ENCODE results near the gene MAPK1. TPM values are rescaled to one million over a fixed set of nuclear protein-coding genes. Genes with fewer than 3 reads are reported as not detected.
"Not testable (repeated sequence)": the region's sequence is repeated elsewhere in the genome, so short reads cannot be mapped to it uniquely, and the experiment has no call there.

Gene MAPK1
- total and polyA plus RNA-seq, 4 donors: 13.6 to 159 (median 76.6) TPM

GRCh38 chr22:21758091-21758864, 109.2 kb downstream of the MAPK1 start:
- ATAC-seq (ENCODE audit: low FRiP score) (no peak), DNase-seq (peak in 1 of 2 donors; percentile 50)
- H3K4me3 ChIP-seq (ENCODE audit: low read length in 2 of 2): no peak overlapping the region
- no peaks in the 10 kb centered on the region for H3K9me3 ChIP-seq (ENCODE audit: control insufficient read depth, low read length)
- H3K27me3 ChIP-seq (ENCODE audit: control insufficient read depth in 1 of 2, insufficient read depth in 2 of 2, low read length in 1 of 2): no peaks in the 10 kb centered on the region
- intact Hi-C loops (cut with DNase I): no loop called here
- no peaks in the 10 kb centered on the region for H3K4me1 ChIP-seq (ENCODE audit: control insufficient read depth in 1 of 2, insufficient read depth in 2 of 2, low read length in 2 of 2)
- 79 to 83% methylated on average over 21 of the region's 21 CpGs for WGBS, 2 donors
- H3K27ac ChIP-seq (ENCODE audit: low read depth in 1 of 2, low read length in 2 of 2): no peak overlapping the region
- peaks cover 0 to 1% of the 10 kb centered on the region in 2 donors for H3K36me3 ChIP-seq (ENCODE audit: control insufficient read depth in 1 of 2, insufficient read depth in 2 of 2, low read length in 1 of 2)

- Histone ChIP-seq H3K27ac (ENCODE audit: low read depth in 1 of 2, low read length in 2 of 2) (no peak overlapping the region), H3K9me3 (ENCODE audit: control insufficient read depth, low read length) (no peaks in the 10 kb centered on the region), H3K4me3 (ENCODE audit: low read length in 2 of 2) (no peak overlapping the region), H3K36me3 (ENCODE audit: control insufficient read depth in 1 of 2, insufficient read depth in 2 of 2, low read length in 1 of 2) (no peaks in the 10 kb centered on the region), H3K4me1 (ENCODE audit: control insufficient read depth in 1 of 2, insufficient read depth in 2 of 2, low read length in 2 of 2) (no peaks in the 10 kb centered on the region), H3K27me3 (ENCODE audit: control insufficient read depth in 1 of 2, insufficient read depth in 2 of 2, low read length in 1 of 2) (no peaks in the 10 kb centered on the region)
- peak in 1 of 2 donors; percentile 70 for DNase-seq
- ATAC-seq (ENCODE audit: low FRiP score): no peak
- 22 to 36% methylated on average over 5 of the region's 5 CpGs for WGBS, 2 donors
- intact Hi-C loops (cut with DNase I): no loop called here
Measured at GRCh38 chr22:21755851-21756284, 111.6 kb downstream of the MAPK1 start.

GRCh38 chr22:21754523-21754922, 112.9 kb downstream of the MAPK1 start:
- WGBS, 2 donors: 30 to 36% methylated on average over 7 of the region's 7 CpGs
- Histone ChIP-seq H3K27ac (ENCODE audit: low read depth in 1 of 2, low read length in 2 of 2) (no peak overlapping the region), H3K4me1 (ENCODE audit: control insufficient read depth in 1 of 2, insufficient read depth in 2 of 2, low read length in 2 of 2) (no peaks in the 10 kb centered on the region), H3K9me3 (ENCODE audit: control insufficient read depth, low read length) (no peaks in the 10 kb centered on the region), H3K27me3 (ENCODE audit: control insufficient read depth in 1 of 2, insufficient read depth in 2 of 2, low read length in 1 of 2) (no peaks in the 10 kb centered on the region), H3K36me3 (ENCODE audit: control insufficient read depth in 1 of 2, insufficient read depth in 2 of 2, low read length in 1 of 2) (no peaks in the 10 kb centered on the region), H3K4me3 (ENCODE audit: low read length in 2 of 2) (no peak overlapping the region)
- ATAC-seq (ENCODE audit: low FRiP score) (no peak), DNase-seq (peak; percentile 52 to 77)
- intact Hi-C loops (cut with DNase I): no loop called here

- no peak overlapping the region for H3K4me3 ChIP-seq (ENCODE audit: low read length in 2 of 2)
- H3K9me3 ChIP-seq (ENCODE audit: control insufficient read depth, low read length): no peaks in the 10 kb centered on the region
- intact Hi-C loops (cut with DNase I): no loop called here
- H3K27me3 ChIP-seq (ENCODE audit: control insufficient read depth in 1 of 2, insufficient read depth in 2 of 2, low read length in 1 of 2): no peaks in the 10 kb centered on the region
- WGBS, 2 donors: 72 to 79% methylated on average over 14 of the region's 14 CpGs
- ATAC-seq (ENCODE audit: low FRiP score): no peak
- no peak overlapping the region for H3K27ac ChIP-seq (ENCODE audit: low read depth in 1 of 2, low read length in 2 of 2)
- H3K36me3 ChIP-seq (ENCODE audit: control insufficient read depth in 1 of 2, insufficient read depth in 2 of 2, low read length in 1 of 2): no peaks in the 10 kb centered on the region
- DNase-seq: no peak
- no peaks in the 10 kb centered on the region for H3K4me1 ChIP-seq (ENCODE audit: control insufficient read depth in 1 of 2, insufficient read depth in 2 of 2, low read length in 2 of 2)
Measured at GRCh38 chr22:21753374-21754111, 113.9 kb downstream of the MAPK1 start.

- Histone ChIP-seq H3K27me3 (ENCODE audit: control insufficient read depth in 1 of 2, insufficient read depth in 2 of 2, low read length in 1 of 2) (no peaks in the 10 kb centered on the region), H3K36me3 (ENCODE audit: control insufficient read depth in 1 of 2, insufficient read depth in 2 of 2, low read length in 1 of 2) (no peaks in the 10 kb centered on the region), H3K4me3 (ENCODE audit: low read length in 2 of 2) (no peak overlapping the region), H3K27ac (ENCODE audit: low read depth in 1 of 2, low read length in 2 of 2) (no peak overlapping the region), H3K4me1 (ENCODE audit: control insufficient read depth in 1 of 2, insufficient read depth in 2 of 2, low read length in 2 of 2) (no peaks in the 10 kb centered on the region), H3K9me3 (ENCODE audit: control insufficient read depth, low read length) (no peaks in the 10 kb centered on the region)
- intact Hi-C loops (cut with DNase I): no loop called here
- DNase-seq: no peak
- ATAC-seq (ENCODE audit: low FRiP score): no peak
- WGBS, 2 donors: 97 to 98% methylated on average over 4 of the region's 4 CpGs
Measured at GRCh38 chr22:21752276-21752675, 115.2 kb downstream of the MAPK1 start.

- intact Hi-C loops (cut with DNase I): no loop called here
- Histone ChIP-seq H3K9me3 (ENCODE audit: control insufficient read depth, low read length) (no peaks in the 10 kb centered on the region), H3K27ac (ENCODE audit: low read depth in 1 of 2, low read length in 2 of 2) (no peak overlapping the region), H3K4me3 (ENCODE audit: low read length in 2 of 2) (no peak overlapping the region), H3K27me3 (ENCODE audit: control insufficient read depth in 1 of 2, insufficient read depth in 2 of 2, low read length in 1 of 2) (no peaks in the 10 kb centered on the region), H3K36me3 (ENCODE audit: control insufficient read depth in 1 of 2, insufficient read depth in 2 of 2, low read length in 1 of 2) (no peaks in the 10 kb centered on the region), H3K4me1 (ENCODE audit: control insufficient read depth in 1 of 2, insufficient read depth in 2 of 2, low read length in 2 of 2) (no peaks in the 10 kb centered on the region)
- 82 to 85% methylated on average over 8 of the region's 8 CpGs for whole genome bisulfite sequencing, 2 donors
- DNase-seq (no peak), ATAC-seq (ENCODE audit: low FRiP score) (no peak)
Measured at GRCh38 chr22:21745948-21746347, 121.5 kb downstream of the MAPK1 start.

- ATAC-seq (ENCODE audit: low FRiP score): not testable (repeated sequence)
- WGBS, 2 donors: 92 to 93% methylated on average over 6 of the region's 6 CpGs
Measured at GRCh38 chr22:21744917-21745316, 122.5 kb downstream of the MAPK1 start.

GRCh38 chr22:21741790-21742189, 125.7 kb downstream of the MAPK1 start:
- no peaks in the 10 kb centered on the region for H3K36me3 ChIP-seq (ENCODE audit: control insufficient read depth in 1 of 2, insufficient read depth in 2 of 2, low read length in 1 of 2)
- DNase-seq: no peak
- no peaks in the 10 kb centered on the region for H3K9me3 ChIP-seq (ENCODE audit: control insufficient read depth, low read length)
- no peaks in the 10 kb centered on the region for H3K27me3 ChIP-seq (ENCODE audit: control insufficient read depth in 1 of 2, insufficient read depth in 2 of 2, low read length in 1 of 2)
- 78 to 83% methylated on average over 6 of the region's 6 CpGs for WGBS, 2 donors
- no peak for ATAC-seq (ENCODE audit: low FRiP score)
- no peak overlapping the region for H3K4me3 ChIP-seq (ENCODE audit: low read length in 2 of 2)
- H3K4me1 ChIP-seq (ENCODE audit: control insufficient read depth in 1 of 2, insufficient read depth in 2 of 2, low read length in 2 of 2): no peaks in the 10 kb centered on the region
- H3K27ac ChIP-seq (ENCODE audit: low read depth in 1 of 2, low read length in 2 of 2): no peak overlapping the region
- intact Hi-C loops (cut with DNase I): no loop called here

More at GRCh38 chr22:21744917-21745316, 122.5 kb downstream of the MAPK1 start:
- DNase-seq; H3K36me3 ChIP-seq (ENCODE audit: control insufficient read depth in 1 of 2, insufficient read depth in 2 of 2, low read length in 1 of 2); intact Hi-C loops (cut with DNase I); H3K4me1 ChIP-seq (ENCODE audit: control insufficient read depth in 1 of 2, insufficient read depth in 2 of 2, low read length in 2 of 2); H3K4me3 ChIP-seq (ENCODE audit: low read length in 2 of 2); H3K27ac ChIP-seq (ENCODE audit: low read depth in 1 of 2, low read length in 2 of 2); H3K9me3 ChIP-seq (ENCODE audit: control insufficient read depth, low read length); H3K27me3 ChIP-seq (ENCODE audit: control insufficient read depth in 1 of 2, insufficient read depth in 2 of 2, low read length in 1 of 2): not testable (repeated sequence)

GRCh38 chr22:21741059-21741458, 126.4 kb downstream of the MAPK1 start:
- H3K27ac ChIP-seq (ENCODE audit: low read depth in 1 of 2, low read length in 2 of 2): no peak overlapping the region
- 88 to 89% methylated on average over 10 of the region's 10 CpGs for WGBS, 2 donors
- no peak for DNase-seq

More at GRCh38 chr22:21741059-21741458, 126.4 kb downstream of the MAPK1 start:
- no peaks in the 10 kb centered on the region for H3K4me1 ChIP-seq (ENCODE audit: control insufficient read depth in 1 of 2, insufficient read depth in 2 of 2, low read length in 2 of 2)
- ATAC-seq (ENCODE audit: low FRiP score): no peak
- intact Hi-C loops (cut with DNase I): no loop called here
- no peaks in the 10 kb centered on the region for H3K27me3 ChIP-seq (ENCODE audit: control insufficient read depth in 1 of 2, insufficient read depth in 2 of 2, low read length in 1 of 2)
- H3K36me3 ChIP-seq (ENCODE audit: control insufficient read depth in 1 of 2, insufficient read depth in 2 of 2, low read length in 1 of 2): no peaks in the 10 kb centered on the region
- no peak overlapping the region for H3K4me3 ChIP-seq (ENCODE audit: low read length in 2 of 2)
- H3K9me3 ChIP-seq (ENCODE audit: control insufficient read depth, low read length): no peaks in the 10 kb centered on the region

Measured in aorta (tissue), 5 donors.